GM18520 (cell line): Measurements from ENCODE around the gene PPP2R3A.
"Not testable (repeated sequence)": the region's sequence is repeated elsewhere in the genome, so short reads cannot be mapped to it uniquely, and the experiment has no call there.

Source experiments
- ATAC-seq: cut with Tn5 transposase; IDR thresholded peaks from one replicate; pipeline ENCODE4 v1.9.1; 2021; ENCODE audit not compliant: unreplicated experiment

The PPP2R3A gene

GRCh38 chr3:136078421-136079364 is 113.2 kb downstream of the PPP2R3A start:
- ATAC-seq, result no peak

DNA sequence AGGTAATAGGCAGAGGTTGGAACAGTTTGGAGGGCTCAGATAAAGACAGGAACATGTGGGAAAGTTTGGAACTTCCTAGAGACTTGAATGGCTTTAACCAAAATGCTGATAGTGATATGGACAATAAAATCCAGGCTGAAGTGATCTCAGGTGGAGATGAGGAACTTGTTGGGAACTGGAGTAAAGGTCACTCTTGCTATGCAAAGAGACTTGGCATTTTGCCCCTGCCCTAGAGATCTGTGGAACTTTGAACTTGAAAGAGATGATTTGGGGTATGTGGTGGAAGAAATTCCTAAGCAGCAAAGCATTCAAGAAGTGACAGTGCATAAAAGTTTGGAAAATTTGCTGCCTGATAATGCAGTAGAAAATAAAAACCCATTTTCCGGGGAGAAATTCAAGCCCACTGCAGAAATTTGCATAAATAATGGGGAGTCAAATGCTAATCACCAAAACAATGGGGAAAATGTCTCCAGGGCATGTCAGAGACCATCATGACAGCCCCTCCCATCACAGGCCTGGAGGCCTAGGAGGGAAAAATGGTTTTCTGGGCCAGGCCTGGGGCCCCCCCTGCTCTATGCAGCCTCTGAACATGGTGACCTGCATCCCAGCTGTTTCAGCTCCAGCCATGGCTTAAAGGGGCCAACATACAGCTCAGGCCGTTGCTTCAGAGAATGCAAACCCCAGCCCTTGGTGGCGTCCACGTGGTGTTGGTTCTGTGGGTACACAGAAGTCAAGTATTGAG is 118.3 kb downstream of the PPP2R3A start:
- ATAC-seq, result not testable (repeated sequence)

DNA sequence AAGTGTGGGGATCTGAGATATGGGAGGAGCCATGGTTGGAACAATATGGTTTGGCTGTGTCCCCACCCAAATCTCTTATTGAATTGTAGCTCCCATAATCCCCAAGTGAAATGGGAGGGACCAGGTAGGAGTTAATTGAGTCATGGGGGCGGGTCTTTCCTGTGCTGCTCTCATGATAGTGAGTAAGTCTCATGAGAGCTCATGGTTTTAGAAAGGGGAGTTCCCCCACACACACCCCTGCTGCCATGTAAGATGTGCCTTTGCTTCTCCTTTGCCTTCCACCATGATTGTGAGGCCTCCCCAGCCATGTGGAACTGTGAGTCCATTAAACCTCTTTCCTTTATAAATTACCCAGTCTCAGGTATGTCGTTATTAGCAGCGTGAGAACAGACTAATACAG is 119.5 kb downstream of the PPP2R3A start:
- not testable (repeated sequence) for ATAC-seq

DNA sequence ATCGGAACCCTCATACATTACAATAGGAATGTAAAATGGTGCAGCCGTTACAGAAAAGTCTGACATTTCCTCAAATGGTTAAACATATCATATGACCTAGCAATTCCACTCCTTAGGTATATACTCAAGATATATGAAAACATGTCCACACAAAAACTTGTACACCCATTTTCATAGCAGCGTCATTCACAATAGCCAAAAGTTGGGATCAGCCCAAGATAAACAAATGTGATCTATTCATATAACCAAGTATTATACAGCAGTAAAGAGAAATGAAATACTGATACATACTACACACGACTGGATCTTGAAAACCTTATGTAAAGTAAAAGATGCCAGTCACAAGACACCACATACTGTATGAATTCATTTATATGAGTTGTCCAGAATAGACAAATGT is 128.2 kb downstream of the PPP2R3A start:
- ATAC-seq, result no peak

- no peak for ATAC-seq
Observed at GRCh38 chr3:136105044-136105443, 139.5 kb downstream of the PPP2R3A start.

- no peak for ATAC-seq
Observed at GRCh38 chr3:136106101-136106500, 140.6 kb downstream of the PPP2R3A start.

GRCh38 chr3:136109499-136109898 is 144.0 kb downstream of the PPP2R3A start:
- ATAC-seq, result peak; percentile 92

GRCh38 chr3:136110481-136110880 is 145.0 kb downstream of the PPP2R3A start:
- ATAC-seq, result no peak

- no peak for ATAC-seq
Observed at GRCh38 chr3:136114421-136114820, 148.9 kb downstream of the PPP2R3A start.

DNA sequence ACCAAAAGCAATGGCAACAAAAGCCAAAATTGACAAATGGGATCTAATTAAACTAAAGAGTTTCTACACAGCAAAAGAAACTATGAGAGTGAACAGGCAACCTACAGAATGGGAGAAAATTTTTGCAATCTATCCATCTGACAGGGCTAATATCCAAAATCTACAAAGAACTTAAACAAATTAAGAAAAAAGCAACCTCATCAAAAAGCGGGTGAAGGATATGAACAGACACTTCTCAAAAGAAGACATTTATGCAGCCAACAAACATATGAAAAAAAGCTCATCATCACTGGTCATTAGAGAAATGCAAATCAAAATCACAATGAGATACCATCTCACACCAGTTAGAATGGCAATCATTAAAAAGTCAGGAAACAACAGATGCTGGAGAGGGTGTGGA is 153.8 kb downstream of the PPP2R3A start:
- ATAC-seq, result not testable (repeated sequence)

DNA sequence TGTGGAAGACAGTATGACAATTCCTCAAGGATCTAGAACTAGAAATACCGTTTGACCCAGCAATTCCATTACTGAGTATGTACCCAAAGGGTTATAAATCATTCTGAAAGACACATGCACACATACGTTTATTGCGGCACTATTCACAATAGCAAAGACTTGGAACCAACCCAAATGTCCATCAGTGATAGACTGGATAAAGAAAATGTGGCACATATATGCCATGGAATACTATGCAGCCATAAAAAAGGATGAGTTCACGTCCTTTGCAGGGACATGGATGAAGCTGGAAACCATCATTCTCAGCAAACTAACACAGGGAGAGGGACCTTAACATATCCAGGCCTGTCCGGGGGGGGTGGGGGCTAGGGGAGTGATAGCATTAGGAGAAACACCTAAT is 154.3 kb downstream of the PPP2R3A start:
- ATAC-seq, result not testable (repeated sequence)

GRCh38 chr3:136120373-136121348 is 155.1 kb downstream of the PPP2R3A start:
- ATAC-seq, result peak; percentile 83

DNA sequence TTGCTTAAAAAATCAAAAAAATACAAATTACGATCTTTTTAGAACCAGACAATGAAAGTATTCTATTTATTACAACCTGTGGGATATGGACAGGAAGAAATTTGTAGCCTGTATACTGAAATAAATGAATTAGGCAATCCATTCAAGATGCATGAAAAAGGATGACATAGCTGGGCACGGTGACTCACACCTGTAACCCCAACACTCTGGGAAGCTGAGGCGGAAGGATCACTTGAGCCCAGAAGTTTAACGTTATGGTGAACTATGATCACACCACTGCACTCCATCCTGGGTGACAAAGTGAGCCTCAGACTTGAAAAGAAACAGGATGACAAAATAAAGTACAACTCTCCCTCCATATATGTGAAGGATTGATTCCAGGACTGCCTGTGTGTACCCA is 156.5 kb downstream of the PPP2R3A start:
- ATAC-seq, result no peak

DNA sequence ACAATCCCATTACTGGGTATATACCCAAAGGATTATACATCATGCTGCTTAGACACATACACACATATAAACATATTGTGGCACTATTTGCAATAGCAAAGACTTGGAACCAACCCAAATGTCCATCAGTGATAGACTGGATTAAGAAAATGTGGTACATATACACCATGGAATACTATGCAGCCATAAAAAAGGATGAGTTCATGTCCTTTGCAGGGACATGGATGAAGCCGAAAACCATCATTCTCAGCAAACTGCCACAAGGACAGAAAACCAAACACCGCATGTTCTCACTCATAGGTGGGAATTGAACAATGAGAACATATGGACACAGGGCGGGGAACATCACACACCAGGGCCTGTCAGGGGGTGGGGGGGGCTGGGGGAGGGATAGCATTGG is 166.1 kb downstream of the PPP2R3A start:
- ATAC-seq, result not testable (repeated sequence)

DNA sequence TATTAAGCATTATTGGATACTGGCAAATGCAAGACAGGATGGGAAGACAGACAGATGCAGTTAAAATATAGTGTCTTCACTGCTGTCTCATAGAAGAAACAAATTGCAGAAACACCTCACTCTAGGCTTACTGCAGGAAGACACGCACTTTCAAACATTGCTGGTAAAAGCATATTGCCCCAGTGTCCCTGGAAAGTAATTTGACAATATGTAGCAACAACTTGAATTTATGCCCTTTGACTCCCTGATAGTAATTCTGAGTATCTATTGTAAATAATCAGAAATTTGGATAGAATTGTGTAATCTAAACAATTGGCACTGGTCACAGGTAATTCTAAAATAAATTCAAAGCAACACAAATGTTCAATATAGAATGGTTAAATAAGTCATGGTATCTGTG is 168.6 kb downstream of the PPP2R3A start:
- ATAC-seq, result no peak

DNA sequence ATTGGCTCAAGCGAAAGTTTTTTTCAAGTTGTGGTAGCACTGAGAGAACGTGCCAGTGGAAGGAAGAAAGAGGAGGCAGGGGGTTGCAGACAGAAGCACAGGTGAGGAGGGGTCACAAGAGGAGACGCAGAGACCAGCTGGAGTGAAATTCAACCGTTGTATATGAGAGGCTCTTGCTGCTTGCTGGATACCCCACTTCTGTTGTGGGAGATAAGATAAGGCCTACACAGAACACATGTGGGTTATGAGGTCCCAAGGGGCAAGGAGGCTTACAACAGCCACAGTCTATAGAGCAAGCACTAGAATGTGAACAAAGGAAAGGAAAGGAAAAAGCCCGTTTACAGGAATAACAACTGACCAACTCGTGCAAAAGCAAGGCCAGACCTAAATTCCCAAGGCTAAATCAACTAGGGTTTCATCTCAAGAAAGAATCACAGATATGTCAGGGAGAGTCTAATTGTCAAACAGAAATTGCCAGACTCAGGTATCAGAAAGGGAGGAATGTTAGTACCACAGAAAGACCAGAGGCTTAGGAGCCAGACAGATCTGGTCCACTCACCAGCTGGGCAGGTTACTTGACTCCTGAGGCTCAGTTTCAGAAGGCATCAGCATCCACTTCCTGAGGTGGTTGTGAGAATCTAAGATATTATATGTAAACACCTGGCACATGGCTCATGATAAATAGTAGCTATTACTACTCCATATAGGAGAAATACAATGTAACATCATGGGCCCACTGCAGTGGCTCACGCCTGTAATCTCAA is 169.7 kb downstream of the PPP2R3A start:
- no peak for ATAC-seq

- ATAC-seq, result no peak
Observed at GRCh38 chr3:136136454-136136853, 170.9 kb downstream of the PPP2R3A start.

DNA sequence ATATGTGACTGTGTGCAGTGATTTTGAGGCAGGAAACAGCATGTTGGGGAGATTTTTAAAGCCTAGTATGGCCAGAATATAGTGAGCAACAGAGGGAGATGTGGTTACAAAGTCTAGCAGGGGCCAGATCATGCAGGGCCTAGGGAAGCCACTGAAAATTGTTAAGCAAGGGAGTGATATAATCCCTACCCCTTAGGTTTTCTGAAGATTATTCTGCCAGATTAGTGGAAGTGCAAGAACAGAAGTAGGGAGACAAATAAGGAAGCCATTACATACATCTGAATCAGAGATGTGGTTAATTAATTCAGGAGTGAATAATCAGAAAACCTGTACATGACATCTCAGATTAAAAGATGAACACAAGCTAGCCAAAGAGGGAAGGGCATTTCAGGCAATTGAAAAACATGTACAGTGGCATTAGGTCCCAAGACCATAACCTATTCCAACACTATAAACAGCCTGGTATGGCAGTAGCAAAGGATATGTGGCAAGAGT is 175.8 kb downstream of the PPP2R3A start:
- no peak for ATAC-seq

GRCh38 chr3:136141891-136142290 is 176.4 kb downstream of the PPP2R3A start:
- no peak for ATAC-seq

DNA sequence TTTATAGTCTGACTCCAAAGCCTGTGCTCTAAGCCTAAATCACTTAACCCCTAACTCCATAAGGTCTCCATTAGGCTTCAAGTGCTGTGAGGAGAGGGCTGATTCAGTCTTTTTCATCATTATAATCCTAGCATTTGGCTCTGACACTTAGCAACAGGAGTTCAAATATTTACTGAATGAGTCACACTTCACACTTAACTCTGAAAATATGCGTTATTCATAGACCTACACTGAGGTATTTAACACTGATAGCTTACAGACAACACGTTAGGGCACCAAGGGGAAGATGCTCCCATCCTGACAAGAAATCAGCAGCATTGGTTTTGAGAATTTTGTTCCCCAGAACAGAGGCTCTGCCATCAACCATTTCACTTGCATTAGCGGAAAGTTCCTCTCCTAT is 177.1 kb downstream of the PPP2R3A start:
- ATAC-seq, result no peak
